Ovary (tissue), 9 donors: ENCODE results near the gene SEMA4B. TPM values are rescaled to one million over a fixed set of nuclear protein-coding genes. Genes with fewer than 3 reads are reported as not detected.

Experiments
- DNase-seq, 5 donors: peaks; one replicate each; pipeline ENCODE4 v3.0.0-alpha.2; 2019 to 2020
- H3K27ac ChIP-seq, 2 donors: fragments of 200-600 bp; one replicate each; pipeline versions ENCODE4 v1.5.1 to v1.8.0; 2019 to 2022
- H3K27me3 ChIP-seq: fragments of 200-600 bp; one replicate; pipeline ENCODE4 v1.8.0; 2022
- H3K36me3 ChIP-seq: fragments of 200-600 bp; sonication (generic); one replicate; pipeline ENCODE4 v1.5.1; 2019
- H3K4me1 ChIP-seq: one replicate; pipeline ENCODE4 v1.8.1; 2013; ENCODE audit warnings: mild to moderate bottlenecking, moderate library complexity; ENCODE audit not compliant: insufficient read depth
- H3K4me3 ChIP-seq: fragments of 200-600 bp; sonication (generic); one replicate; pipeline ENCODE4 v1.5.1; 2017
- H3K9me3 ChIP-seq, 2 donors: fragments of 200-600 bp in 1 of 2; sonication (generic) in 1 of 2; one replicate each; pipeline versions ENCODE4 v1.5.1 to v1.8.1; 2013 to 2019; ENCODE audit warnings: mild to moderate bottlenecking in 1 of 2, moderate library complexity in 1 of 2
- EP300 ChIP-seq: sonication (generic); formaldehyde crosslinking; IDR thresholded peaks from one replicate; pipeline ENCODE4 v1.6.1; 2017; ENCODE audit warnings: antibody characterized with exemption
- POLR2A ChIP-seq: fragments of 450-650 bp; IDR thresholded peaks from one replicate; pipeline ENCODE4 v1.6.1; 2017; ENCODE audit warnings: antibody characterized with exemption, mild to moderate bottlenecking, moderate library complexity
- WGBS, 3 donors: extraction: QIAGEN DNeasy Blood & Tissue Kit in 1 of 3; methylation state at CpG; one replicate each; pipeline versions ENCODE4 v1.1.5 to v1.1.7; 2013 to 2017; 5-methylcytosine and 5-hydroxymethylcytosine counted together
- intact Hi-C, 4 donors: fragments of 100-400 bp; cut with DNase I; formaldehyde crosslinking; loops; one replicate each; pipeline versions ENCODE4 v1.11.0 to v1.15.1; 2022 to 2023
- polyA plus RNA-seq, 2 donors: library from polyadenylated mRNA; stranded (reverse); fragments of 200-250 nt in 1 of 2; fragments of 350-450 nt in 1 of 2; fragmentation: Illumina TruSeq in 1 of 2; extraction: RNeasy Lipid Tissue Mini Kit (QIAGEN cat#74804) in 1 of 2; gene quantifications; one replicate each; pipeline ENCODE4 v1.2.3, GENCODE V29; 2013 to 2014
- total RNA-seq, 7 donors: library from RNA; depleted of rRNA in 2 of 7; stranded (reverse); fragments of >200 nt in 2 of 7; fragmentation: NEBNext Ultra II Directional in 3 of 7; extraction: Animal tissue kit (Norgen Biotek cat#: 25700) in 3 of 7; gene quantifications; one replicate each; pipeline versions ENCODE4 v1.1.0 to v1.2.4, GENCODE V29; 2016 to 2023
- TF ChIP-seq, protein P1 (sequence below), 3 donors: fragments of 450-650 bp in 2 of 3; fragments of 200-600 bp in 1 of 3; IDR thresholded peaks; one replicate each; pipeline versions ENCODE4 v1.5.1 to v1.8.0; 2016 to 2022; ENCODE audit warnings: antibody characterized with exemption in 3 of 3, mild to moderate bottlenecking in 1 of 3
- donor health status: DM: no; HTN: no; CAD: no; lungs with moderate emphysema.
- donor health status: DM: no; HTN: no; CAD: no.
- donor health status: Bipolar disorder and iron deficiency.
- donor health status: DM: yes; HTN: yes; CAD: no.
- donor health status: DM: no; HTN: no; CAD: no.
- donor health status: DM: yes; HTN: yes; CAD: no.

SEMA4B gene
- total and polyA plus RNA-seq, 9 donors, result 12.4 to 83.8 (median 33.2) TPM

DNA sequence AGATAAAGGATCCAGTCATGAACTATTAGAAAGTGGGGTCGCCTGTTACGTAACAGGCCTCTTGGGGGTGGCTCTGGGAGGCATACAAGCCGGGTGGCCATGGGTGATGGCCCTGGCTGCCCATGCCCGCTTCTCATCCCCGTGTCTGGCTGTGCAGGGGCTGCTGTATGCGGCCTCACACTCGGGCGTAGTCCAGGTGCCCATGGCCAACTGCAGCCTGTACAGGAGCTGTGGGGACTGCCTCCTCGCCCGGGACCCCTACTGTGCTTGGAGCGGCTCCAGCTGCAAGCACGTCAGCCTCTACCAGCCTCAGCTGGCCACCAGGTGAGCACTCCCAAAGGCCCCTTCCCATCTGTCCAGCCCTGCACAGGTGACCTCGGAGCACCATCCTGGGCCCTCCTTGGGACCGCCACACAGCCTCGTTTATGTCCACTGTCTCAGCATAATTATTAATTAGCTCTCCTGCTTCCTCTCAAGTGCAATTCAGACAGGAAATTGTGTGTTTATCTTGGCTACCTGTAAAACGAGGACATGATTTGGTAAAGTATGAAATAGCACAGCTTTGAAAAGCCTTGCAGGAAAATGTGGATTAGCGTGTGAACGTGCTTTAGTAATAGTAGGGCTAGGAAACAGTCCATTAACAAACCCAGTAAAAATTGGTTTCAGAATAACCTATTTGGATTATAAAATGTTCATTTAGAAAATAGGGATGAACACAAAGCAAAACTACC, 24.5 kb downstream of the SEMA4B start:
- TF ChIP-seq, protein P1, sequence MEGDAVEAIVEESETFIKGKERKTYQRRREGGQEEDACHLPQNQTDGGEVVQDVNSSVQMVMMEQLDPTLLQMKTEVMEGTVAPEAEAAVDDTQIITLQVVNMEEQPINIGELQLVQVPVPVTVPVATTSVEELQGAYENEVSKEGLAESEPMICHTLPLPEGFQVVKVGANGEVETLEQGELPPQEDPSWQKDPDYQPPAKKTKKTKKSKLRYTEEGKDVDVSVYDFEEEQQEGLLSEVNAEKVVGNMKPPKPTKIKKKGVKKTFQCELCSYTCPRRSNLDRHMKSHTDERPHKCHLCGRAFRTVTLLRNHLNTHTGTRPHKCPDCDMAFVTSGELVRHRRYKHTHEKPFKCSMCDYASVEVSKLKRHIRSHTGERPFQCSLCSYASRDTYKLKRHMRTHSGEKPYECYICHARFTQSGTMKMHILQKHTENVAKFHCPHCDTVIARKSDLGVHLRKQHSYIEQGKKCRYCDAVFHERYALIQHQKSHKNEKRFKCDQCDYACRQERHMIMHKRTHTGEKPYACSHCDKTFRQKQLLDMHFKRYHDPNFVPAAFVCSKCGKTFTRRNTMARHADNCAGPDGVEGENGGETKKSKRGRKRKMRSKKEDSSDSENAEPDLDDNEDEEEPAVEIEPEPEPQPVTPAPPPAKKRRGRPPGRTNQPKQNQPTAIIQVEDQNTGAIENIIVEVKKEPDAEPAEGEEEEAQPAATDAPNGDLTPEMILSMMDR (IDR thresholded peaks at IDR 0.05), result no peak
- TF ChIP-seq EP300 (no peak), POLR2A (no peak)
- intact Hi-C loops, result loop anchor here in 2 of 4 donors (10.0 kb wide), 3 partner anchors 141 to 331 kb away; partner anchors contain the start of gene AP3S2 (in 1 of the 2)
- Histone ChIP-seq H3K27ac (no peak overlapping the region), H3K27me3 (no peaks in the 10 kb centered on the region), H3K4me1 (no peaks in the 10 kb centered on the region), H3K9me3 (no peaks in the 10 kb centered on the region), H3K4me3 (no peak overlapping the region), H3K36me3 (no peaks in the 10 kb centered on the region)
- DNase-seq, result no peak
- WGBS, 3 donors, result 87 to 89% (median 89%) methylated on average over 18 of the region's 18 CpGs

DNA sequence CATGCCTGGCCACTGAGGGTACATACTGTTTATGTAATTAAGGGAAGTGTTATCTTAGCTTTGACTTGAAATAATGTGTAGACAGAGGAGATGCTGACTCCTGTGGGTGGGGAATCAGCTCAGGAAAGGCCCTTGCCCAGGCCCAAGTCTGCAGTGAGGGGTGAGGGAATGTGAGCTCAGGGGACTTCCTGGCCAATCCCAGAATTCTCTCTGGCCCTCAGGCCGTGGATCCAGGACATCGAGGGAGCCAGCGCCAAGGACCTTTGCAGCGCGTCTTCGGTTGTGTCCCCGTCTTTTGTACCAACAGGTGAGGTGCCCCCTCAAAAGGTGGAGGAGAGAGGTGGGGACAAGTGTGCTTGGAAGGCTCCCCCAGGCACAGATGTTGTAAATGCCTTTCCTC, 26.2 kb downstream of the SEMA4B start:
- TF ChIP-seq, protein P1 (IDR thresholded peaks at IDR 0.05), result no peak
- TF ChIP-seq EP300 (no peak), POLR2A (no peak)
- H3K4me1 ChIP-seq, result peaks cover 3% of the 10 kb centered on the region

DNA sequence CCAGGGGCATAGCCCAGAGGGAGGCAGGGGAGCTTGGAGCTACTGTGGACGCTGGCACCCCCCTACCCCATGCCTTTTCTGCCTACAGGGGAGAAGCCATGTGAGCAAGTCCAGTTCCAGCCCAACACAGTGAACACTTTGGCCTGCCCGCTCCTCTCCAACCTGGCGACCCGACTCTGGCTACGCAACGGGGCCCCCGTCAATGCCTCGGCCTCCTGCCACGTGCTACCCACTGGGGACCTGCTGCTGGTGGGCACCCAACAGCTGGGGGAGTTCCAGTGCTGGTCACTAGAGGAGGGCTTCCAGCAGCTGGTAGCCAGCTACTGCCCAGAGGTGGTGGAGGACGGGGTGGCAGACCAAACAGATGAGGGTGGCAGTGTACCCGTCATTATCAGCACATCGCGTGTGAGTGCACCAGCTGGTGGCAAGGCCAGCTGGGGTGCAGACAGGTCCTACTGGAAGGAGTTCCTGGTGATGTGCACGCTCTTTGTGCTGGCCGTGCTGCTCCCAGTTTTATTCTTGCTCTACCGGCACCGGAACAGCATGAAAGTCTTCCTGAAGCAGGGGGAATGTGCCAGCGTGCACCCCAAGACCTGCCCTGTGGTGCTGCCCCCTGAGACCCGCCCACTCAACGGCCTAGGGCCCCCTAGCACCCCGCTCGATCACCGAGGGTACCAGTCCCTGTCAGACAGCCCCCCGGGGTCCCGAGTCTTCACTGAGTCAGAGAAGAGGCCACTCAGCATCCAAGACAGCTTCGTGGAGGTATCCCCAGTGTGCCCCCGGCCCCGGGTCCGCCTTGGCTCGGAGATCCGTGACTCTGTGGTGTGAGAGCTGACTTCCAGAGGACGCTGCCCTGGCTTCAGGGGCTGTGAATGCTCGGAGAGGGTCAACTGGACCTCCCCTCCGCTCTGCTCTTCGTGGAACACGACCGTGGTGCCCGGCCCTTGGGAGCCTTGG, 27.0 kb downstream of the SEMA4B start:
- intact Hi-C loops, result loop anchor here in 2 of 4 donors (10.0 kb wide), 3 partner anchors 143 to 333 kb away; partner anchors contain the start of gene AP3S2 (in 1 of the 2)
- TF ChIP-seq EP300 (no peak), POLR2A (no peak)
- TF ChIP-seq, protein P1 (IDR thresholded peaks at IDR 0.05), result no peak
- 63 to 78% (median 73%) methylated on average over 28 to 38 of the region's 38 CpGs for WGBS, 3 donors
- H3K4me3 ChIP-seq, result no peak overlapping the region
- H3K36me3 ChIP-seq, result no peaks in the 10 kb centered on the region
- no peaks in the 10 kb centered on the region for H3K9me3 ChIP-seq
- DNase-seq, result no peak
- H3K27ac ChIP-seq, result no peak overlapping the region
- H3K27me3 ChIP-seq, result no peaks in the 10 kb centered on the region
- peaks cover 3% of the 10 kb centered on the region for H3K4me1 ChIP-seq

More for the DNA sequence above, 26.2 kb downstream of the SEMA4B start:
- Histone ChIP-seq H3K4me3 (no peak overlapping the region), H3K27me3 (no peaks in the 10 kb centered on the region), H3K9me3 (no peaks in the 10 kb centered on the region), H3K27ac (no peak overlapping the region), H3K36me3 (no peaks in the 10 kb centered on the region)
- intact Hi-C loops, result loop anchor here in 2 of 4 donors (10.0 kb wide), 3 partner anchors 143 to 333 kb away; partner anchors contain the start of gene AP3S2 (in 1 of the 2)
- 91 to 92% (median 91%) methylated on average over 7 of the region's 7 CpGs for WGBS, 3 donors
- DNase-seq, result no peak

DNA sequence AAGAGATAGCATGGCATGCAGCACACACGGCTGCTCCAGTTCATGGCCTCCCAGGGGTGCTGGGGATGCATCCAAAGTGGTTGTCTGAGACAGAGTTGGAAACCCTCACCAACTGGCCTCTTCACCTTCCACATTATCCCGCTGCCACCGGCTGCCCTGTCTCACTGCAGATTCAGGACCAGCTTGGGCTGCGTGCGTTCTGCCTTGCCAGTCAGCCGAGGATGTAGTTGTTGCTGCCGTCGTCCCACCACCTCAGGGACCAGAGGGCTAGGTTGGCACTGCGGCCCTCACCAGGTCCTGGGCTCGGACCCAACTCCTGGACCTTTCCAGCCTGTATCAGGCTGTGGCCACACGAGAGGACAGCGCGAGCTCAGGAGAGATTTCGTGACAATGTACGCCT, 27.8 kb downstream of the SEMA4B start:
- H3K36me3 ChIP-seq, result no peaks in the 10 kb centered on the region
- WGBS, 3 donors, result 66 to 72% (median 69%) methylated on average over 15 of the region's 15 CpGs
- intact Hi-C loops, result loop anchor here in 2 of 4 donors (10.0 kb wide), 3 partner anchors 144 to 334 kb away; partner anchors contain the start of gene AP3S2 (in 1 of the 2)

More for the DNA sequence above, 27.8 kb downstream of the SEMA4B start:
- Histone ChIP-seq H3K4me3 (no peak overlapping the region), H3K4me1 (peaks cover 3% of the 10 kb centered on the region), H3K27ac (no peak overlapping the region), H3K27me3 (no peaks in the 10 kb centered on the region), H3K9me3 (no peaks in the 10 kb centered on the region)
- no peak for DNase-seq
- TF ChIP-seq POLR2A (no peak), EP300 (no peak)
- TF ChIP-seq, protein P1 (IDR thresholded peaks at IDR 0.05), result no peak
